ENCODE data around the gene TANC1.

- no peak for TF ChIP-seq CTCF (conservative IDR thresholded peaks at IDR 0.05 in 1 of 2, IDR thresholded peaks at IDR 0.05 in 1 of 2; ENCODE audit: extremely low read depth in 1 of 2, insufficient read depth in 1 of 2, low read depth in 1 of 2, low read length in 2 of 2)
- TF ChIP-seq EZH2 (IDR thresholded peaks at IDR 0.05; ENCODE audit: borderline replicate concordance, low read length) = no peak
Observed at GRCh38 chr2:159089543-159089942, 121.1 kb downstream of the TANC1 start.
